Activated naive CD4-positive, alpha-beta T cell treated with Interleukin-2 at 50 U/mL for 16 hours (primary cell): ENCODE measurements around the gene PROC.

ENCODE experiments used
- DNase-seq: peaks from one replicate; pipeline ENCODE4 v3.0.0-alpha.2; 2020

PROC gene

DNA sequence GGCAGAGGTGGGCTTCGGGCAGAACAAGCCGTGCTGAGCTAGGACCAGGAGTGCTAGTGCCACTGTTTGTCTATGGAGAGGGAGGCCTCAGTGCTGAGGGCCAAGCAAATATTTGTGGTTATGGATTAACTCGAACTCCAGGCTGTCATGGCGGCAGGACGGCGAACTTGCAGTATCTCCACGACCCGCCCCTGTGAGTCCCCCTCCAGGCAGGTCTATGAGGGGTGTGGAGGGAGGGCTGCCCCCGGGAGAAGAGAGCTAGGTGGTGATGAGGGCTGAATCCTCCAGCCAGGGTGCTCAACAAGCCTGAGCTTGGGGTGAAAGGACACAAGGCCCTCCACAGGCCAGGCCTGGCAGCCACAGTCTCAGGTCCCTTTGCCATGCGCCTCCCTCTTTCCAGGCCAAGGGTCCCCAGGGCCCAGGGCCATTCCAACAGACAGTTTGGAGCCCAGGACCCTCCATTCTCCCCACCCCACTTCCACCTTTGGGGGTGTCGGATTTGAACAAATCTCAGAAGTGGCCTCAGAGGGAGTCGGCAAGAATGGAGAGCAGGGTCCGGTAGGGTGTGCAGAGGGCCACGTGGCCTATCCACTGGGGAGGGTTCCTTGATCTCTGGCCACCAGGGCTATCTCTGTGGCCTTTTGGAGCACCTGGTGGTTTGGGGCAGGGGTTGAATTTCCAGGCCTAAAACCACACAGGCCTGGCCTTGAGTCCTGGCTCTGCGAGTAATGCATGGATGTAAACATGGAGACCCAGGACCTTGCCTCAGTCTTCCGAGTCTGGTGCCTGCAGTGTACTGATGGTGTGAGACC, at the start of gene PROC:
Gene PROC, plus strand, starts transcription at position 128 of the 812 bp plus-strand sequence. CDS start 1,516 bp downstream, outside the sequence.
- DNase-seq: no peak

DNA sequence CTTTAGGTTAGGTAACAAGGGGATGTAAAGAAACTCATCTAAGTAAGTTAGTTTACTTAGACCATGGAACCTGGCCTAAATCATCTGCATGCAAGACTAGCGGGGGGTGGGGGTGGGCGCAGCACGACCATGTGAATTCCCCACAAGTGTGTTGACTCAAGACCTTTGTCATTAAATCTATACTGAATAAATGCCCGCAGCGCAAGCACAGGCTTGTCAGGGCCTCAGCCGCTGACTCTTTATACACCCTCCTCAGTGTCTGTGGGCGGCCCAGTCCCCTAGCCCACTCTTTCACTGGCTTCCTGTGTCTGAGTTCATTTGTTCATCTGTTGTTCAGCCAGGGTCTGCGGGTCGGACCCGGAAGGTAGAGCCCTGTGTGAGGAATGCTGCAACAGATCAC, 48.2 kb upstream of the PROC start:
- DNase-seq: no peak

DNA sequence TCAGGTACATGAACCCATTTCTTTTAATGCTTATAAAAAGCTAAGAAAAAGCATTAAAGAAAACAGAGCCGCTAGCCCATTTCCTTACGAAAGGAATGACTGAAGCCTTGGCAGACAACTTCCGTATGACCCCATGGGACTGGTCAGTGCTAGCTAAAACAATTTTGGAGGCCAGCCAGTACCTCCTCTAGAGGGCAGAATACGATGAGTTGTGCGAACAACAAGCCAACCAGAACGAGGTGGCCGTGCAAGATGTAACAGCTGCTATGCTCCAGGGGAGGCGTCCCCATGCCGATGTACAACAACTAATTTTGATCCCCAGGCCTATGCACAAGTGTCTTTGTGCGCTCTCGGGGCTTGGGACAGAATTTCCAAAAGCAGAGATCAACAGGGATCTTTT, 47.2 kb upstream of the PROC start:
- DNase-seq: no peak

DNA sequence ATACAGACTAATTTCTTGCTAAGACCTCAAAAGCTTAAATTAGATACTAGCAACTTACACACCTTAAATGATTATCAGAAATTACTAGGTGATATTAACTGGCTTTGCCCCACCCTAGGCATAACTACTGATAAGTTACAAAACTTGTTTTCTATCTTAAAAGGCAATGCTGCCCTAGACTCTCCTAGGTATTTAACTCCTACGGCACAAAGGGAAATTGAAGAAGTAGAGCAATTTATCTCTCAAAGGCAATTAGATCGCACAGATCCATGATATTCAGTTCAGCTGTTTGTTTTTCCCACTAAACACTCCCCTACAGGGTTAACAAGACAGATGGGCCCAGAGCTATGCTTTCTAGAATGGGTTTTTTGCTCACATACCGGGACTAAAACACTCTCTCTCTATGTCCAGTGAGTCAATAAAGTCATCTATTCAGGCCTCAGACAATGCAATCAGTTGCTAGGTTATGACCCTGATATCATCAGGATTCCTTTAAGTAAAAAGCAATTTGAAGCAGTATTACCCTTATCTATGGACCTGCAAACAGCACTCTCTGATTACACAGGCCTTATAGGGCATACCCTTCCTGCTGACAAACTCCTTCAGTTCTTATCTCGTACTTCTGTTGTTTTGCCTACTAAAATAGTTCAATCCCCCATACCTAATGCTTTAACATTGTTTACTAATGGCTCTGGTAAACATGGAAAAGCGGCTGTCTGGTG, 44.7 kb upstream of the PROC start:
- no peak for DNase-seq

DNA sequence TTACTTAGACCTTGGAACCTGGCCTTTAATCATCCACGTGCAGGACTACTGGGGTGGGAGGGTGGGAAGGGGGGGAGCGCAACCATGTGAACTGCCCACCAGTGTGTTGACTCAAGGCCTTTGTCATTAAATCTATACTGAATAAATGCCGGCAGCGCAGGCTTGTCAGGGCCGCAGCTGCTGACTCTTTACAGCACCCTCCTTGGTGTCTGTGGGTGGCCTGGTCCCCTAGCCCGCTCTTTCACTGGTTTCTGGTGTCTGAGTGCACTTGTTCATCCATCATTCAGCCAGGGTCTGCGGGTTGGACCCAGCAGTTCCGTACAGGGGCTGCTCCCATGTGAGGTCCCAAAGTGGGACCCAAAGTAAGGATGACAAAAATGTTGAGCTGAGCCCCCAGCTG, 42.0 kb upstream of the PROC start:
- DNase-seq: no peak

DNA sequence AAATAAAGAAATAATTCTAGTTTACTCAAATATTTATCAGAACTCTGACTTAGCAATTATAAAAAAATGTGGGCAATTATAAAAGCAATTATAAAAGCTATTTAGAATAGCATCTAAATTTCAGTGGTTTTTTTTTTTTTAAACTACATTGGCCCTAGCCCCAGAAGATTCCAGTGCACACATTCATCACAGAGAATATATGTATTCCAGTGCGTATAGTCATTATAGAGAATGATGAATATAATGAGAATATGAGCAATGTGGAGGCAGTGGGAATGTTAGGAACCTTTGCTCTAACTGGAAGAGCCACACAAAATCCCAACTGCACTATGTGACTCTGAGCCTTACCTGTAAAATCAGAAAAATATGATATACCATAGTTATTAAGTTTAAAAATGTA, 41.0 kb upstream of the PROC start:
- no peak for DNase-seq

DNA sequence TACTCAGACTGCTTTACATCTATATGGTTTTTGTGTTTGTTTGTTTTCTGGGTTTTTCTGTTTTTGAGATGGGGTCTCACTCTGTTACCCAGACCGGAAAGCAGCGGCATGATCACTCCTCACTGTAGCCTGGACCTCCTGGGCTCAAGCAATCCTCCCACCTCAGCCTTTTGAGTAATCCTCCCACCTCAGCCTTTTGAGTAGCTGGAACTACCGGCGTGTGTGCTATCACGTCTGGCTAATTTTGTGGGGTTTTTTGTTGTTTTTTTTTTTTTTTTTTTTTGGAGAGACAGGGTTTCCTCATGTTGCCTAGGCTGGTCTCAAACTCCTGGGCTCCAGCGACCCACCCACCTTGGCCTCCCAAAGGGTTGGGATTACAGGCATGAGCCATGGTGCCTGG, 39.5 kb upstream of the PROC start:
- DNase-seq: no peak

DNA sequence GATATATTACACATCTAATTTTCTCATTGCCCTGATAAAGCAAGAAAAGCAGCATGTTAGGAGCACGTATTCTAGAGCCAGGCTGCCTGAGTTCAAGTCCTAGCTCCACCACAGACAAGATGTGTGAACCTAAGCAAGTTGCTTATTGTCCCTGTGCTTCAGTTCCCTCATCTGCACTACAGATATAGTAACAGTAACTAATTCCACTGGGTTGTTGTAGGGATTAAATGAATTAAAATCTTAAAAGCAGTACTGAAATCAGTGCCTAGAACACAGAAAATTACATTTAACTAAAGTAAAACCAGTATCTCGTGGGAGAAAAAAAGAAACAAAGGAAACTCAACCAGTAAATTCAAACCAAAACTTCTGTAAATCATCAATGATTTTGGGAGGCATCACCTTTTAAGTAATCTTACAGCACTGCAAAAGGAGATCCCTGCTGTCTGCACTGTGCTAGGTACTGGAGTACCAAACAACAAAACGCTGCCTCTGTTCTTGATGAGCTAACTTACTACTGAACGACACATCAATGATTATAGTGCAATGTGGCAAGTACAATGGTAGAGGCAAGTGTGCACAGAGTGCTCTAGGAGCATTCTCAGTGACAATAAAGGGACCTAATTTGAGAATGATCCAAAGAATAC, 38.4 kb upstream of the PROC start:
- DNase-seq: no peak

DNA sequence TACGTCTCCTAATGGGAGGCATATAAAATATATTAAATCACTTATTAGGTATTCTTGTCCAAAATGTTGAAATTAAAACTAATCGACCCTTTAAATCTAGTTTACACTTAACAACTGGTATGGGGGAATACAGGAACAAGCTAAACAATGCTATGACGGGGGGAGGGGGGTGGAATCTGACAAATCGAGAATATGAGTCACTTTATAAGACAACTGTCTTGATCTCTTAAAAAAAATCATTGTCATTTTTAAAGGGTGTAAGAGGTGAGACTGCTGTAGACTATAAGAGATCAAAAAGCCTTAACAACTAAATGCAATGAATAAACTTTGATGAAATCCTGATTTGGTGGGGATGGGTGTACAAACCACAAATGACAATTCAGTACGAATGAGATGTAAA, 36.5 kb upstream of the PROC start:
- no peak for DNase-seq

DNA sequence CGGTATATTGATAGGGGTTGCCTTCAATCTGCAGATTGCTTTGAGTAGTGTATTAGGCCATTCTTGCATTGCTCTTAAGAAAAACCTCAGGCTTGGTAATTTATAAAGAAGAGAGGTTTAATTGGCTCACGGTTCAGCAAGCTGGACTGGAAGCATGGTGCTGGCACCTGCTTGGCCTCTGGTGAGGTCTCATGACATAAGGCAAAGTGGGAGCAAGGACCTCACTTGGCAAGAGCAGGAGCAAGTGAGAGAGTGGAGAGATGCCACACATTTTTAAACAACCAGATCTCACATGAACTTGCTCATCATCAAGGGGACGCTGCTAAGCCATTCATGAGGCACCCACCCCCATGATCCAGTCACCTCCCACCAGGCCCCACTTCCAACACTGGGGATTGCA, 35.4 kb upstream of the PROC start:
- DNase-seq: no peak

DNA sequence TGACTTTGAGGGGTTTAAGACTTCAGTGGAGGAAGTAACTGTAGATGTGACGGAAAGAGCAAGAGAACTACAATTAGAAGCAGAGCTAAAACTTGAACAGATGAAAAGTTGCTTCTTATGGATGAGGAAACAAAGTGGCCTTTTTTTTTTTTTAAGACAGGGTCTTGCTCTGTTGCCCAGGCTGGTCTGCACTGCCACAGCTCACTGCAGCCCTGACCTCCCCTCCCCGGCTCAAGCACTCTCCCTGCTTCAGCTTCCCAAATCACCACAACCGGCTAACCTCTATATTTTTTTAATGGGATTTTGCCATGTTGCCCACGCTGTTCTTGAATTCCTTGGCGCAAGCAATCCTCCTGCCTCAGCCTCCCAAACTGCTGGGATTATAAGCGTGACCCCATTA, 33.7 kb upstream of the PROC start:
- no peak for DNase-seq

DNA sequence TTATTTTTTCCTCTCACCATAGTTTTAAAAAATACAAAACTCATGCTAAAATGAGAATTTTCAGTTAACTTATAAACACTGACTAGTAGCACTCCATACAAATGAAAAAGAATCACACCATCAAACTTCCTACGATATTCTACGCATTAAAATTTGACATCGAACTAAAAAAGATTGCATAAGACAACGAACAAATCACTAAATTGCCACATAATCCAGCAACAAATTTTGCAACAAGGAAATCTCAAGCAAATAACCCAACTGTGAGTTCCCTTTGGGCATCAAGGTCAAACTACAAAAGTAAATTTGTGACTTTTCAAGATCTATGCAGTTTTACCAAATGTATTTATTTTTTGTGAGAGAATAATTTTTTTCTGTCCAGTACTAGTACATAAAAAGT, 32.0 kb upstream of the PROC start:
- DNase-seq: no peak

DNA sequence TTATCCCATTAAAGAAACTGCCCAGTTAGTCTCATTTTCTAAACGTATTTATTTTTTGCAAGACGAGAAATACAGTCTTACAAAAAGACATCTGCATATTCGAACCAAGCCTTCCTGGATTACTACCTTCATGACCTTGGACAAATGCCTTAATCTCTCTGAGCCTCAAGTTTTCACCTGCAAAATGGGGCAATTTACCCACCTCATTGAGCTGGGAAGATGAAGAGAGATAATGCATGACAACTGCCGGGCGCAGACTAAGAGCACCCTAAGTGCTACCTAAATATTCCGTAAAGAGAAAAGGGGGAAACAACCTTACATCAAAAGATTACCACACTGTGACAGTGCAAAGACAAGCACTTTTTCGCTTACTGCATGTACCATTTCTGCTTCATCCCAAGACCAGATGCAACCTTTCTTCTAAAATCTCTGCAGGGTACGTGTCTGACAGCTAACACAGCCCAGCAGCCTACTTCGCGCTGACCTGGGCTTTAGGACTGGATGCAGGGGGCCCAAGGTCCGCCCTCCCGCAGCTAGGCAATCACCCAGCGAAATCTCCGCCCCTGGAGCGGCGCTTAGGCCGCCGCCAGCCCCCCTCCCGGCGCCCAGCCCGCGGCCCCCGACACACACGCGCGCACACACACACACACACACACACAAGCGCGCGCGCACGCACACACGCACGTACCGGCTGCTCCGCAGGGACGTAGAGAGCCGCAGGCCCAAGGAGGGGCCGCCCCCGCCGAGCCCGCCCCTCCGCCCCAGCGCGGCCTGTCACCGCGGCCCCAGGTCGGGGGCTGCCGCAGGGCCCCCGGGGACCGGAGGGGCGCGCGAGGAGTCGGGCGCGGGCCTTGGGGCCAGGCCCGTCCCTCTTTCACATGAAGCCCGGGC, 31.2 kb upstream of the PROC start:
- DNase-seq: peak; percentile 79

DNA sequence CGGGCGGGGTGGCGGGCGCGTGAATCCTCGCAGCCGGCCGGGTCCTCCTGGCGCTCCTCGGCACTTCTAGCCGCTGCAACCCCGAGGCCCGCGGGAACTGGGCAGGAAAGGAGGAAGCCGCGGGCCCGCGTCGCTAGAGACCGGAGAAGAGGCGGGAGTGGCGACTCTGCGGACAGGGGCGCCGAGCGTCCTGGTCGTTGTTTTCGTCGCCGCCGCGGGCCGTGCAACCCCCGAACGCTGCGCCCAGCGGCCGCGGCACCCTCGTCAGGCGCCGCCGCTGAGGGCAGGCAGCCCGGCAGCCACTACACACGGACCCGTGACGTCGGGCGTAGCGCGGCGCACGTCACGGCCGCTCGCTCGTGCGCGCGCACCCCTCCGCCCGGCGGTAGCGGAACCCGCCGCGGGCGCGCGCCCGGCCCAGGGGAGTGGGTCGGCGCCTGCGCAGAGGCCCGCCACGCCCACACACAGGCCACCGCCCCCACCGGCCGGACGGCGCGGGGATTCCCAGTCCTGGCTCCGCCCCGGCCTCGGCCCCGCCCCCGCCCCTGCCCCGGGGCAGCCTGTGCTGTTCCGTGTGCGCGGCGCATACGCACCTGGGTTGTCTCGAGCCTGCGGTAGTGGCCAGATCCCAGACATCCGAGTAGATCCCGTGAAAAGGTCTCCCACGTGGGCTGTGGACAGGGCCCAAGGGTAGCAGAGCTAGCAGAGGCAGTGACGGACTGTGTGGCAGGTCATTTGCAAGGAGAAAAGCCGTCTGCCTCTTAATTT, 30.4 kb upstream of the PROC start, which contains the start of gene MAP3K2:
Gene MAP3K2, minus strand, starts transcription at position 321 of the 768 bp plus-strand sequence. CDS start 44,846 bp downstream, outside the sequence.
- peak; percentile 91 for DNase-seq

DNA sequence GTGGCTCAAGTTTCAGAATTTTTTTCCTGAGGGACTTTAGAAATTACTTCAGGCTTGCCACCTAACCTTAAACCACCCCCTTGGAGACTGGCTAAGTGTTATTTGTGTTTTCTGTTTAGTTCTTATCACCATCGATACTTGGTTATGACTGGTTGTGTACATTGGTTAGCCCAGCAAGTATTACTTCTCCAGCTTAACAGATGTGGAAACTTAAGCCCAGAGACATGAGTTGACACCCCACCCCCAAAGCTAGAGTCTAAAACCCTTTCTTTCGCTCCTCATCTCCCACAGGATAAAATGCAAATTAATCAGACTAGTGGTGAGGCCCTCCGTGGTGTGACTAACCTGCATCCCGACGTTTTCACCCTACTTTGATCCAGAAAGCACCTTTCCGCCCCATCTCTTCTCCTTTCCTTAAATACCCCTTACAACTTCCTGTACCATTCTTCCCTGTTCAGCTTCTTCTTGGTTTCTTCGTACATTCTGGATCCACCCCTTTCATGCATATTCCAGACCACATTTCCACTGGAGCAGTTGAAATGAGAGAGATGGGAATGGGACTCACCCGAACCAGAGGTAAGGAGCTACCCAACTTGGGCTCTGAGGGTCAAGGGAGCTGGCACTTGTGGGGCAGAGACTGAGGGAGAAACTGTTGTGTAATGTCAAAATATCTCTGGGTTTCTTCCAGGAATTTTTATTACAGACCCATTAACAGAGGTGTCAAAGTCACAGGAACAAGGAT, 29.6 kb upstream of the PROC start:
- DNase-seq: peak; percentile 28

DNA sequence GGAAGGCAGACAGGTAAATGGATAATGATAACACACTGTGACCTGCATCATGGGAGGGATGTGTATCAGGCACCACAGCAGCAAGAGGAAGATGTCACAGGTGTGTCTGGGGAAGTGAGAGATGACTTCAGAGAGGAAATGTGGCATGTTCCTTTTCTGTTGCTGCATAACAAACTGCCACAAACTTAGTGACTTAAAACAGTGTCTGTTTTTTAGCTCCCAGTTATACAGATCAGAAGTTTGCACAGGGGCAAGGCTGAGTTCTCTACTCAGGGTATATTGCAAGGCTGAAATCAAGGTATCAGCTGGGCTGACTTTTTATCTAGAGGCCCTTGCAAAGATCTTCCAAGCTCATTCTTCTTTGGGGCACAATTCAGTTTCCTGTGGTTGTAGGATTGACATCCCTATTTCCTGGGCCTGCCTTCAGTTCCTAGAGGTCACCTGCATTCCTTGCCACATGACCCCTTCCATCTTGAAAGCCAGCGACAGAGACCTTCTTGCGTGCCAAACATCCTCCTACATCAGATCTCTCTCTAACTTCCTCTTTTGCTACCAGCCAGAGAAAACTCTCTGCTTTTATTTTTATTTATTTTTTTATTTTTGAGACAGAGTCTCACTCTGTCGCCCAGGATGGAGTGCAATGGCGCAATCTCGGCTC, 28.3 kb upstream of the PROC start:
- DNase-seq: no peak

DNA sequence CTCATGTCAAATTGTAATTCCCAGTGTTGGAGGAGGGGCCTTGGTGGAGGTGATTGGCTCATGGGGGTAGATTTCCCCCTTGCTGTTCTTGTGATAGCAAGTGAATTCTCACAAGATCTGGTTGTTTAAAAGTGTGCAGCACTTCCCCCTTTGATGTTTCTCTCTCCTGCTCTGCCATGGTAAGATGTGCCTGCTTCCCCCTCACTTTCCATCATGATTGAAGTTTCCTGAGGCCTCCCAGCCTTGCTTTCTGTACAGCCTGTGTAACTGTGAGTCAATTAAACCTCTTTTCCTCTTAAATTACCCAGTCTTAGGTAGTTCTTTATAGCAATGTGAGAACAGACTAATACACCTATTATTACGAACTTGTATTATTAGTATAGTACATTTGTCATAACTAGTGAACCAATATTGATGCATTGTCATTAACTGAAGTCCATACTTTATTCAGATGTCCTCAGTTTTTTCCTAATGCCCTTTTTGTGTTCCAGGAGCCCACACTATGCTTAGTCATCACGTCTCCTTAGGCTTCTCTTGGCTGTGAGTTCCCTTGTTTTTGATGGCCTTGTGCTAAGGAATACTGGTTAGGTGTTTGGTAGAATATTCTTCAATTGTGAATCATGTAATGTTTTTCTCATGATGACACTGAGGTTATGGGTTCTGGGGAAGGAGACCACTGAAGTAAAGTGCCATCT, 25.9 kb upstream of the PROC start:
- DNase-seq: no peak

DNA sequence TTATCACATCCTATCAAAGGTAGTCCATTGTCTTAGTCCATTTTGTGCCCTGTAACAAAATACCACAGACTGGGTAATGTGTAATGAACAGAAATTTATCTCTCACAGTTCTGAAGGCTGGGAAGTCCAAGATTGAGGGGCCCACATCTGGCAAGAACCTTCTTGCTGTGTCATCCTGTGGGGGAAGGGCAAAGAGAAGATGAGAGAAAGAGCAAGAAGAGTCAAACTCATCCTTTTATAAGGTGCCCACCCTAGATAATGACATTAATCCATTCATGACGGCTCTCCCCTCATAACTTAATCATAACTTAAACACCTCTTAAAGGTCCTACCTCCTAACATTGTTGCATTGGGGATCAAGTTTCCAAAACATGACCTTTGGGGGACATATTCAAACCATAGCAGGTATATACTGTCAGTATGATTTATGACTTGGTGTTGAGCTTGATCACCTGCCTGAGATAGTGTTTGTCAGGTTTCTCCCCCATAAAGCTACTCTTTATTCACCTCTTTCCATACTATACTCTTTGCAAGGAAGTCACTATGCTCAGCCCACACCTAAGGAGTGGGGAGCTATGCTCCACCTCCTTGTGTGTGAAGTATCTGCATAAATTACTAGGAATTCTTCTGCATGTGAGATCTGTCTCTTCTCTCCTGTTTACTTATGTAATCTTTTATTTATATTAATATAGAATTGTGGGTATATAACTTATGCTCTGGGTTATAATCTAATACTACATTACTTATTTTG, 25.2 kb upstream of the PROC start:
- DNase-seq: no peak

DNA sequence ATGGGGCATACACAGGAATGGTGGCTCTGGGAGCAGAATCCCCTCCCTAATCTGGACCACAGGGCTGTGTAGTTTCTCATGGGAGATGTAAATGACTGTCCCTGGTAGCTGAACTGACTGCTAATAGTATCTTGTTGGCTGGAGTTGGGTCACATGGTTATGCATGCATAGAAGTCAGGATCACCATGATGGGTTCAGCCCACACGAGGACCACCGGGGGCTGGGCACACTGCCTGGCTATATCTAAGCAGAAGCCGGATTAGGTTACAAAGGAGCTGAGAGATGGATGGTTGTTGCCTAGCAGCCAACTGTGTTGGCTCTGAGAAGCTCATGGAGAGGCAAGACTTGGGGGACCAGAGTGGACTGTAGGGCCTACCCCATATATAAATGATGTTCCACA, 23.7 kb upstream of the PROC start:
- no peak for DNase-seq
